ENCODE measurements around the gene MIER2. TPM values are rescaled to one million over a fixed set of nuclear protein-coding genes. Genes with fewer than 3 reads are reported as not detected.

MIER2 gene
- total RNA-seq, 1 donor from 2014 or later = 34.2 TPM

DNA sequence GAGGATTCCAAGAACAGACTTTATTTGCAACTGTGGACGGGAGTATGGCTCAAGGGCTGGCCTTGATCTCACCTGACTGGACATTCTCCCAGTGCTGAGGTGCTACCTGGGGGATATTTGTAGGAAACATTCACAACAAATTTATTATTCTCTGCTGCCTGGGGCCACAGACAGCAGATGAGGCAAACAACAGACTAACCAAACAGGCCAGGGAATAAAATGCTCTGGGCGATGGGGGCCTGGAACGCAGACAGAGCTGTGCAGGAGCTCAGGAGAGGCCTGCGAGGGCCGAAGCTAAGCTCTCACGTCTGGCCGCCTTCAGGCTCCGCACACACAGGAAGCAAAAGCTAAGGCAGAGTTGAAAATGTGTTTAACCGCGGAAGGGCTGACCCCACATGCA lies 61.2 kb downstream of the MIER2 start:
- Mint-ChIP-seq H3K27ac (no peak overlapping the region), H3K27me3 (ENCODE audit: insufficient read depth) (peaks cover 7% of the 10 kb centered on the region), H3K36me3 (ENCODE audit: low read depth) (no peaks in the 10 kb centered on the region), H3K9me3 (no peaks in the 10 kb centered on the region), H3K4me3 (no peak overlapping the region), H3K4me1 (ENCODE audit: low read depth) (no peaks in the 10 kb centered on the region)
- DNase-seq (ENCODE audit: low spot score) = no peak
- intact Hi-C loops (cut with micrococcal nuclease) = no loop called here

DNA sequence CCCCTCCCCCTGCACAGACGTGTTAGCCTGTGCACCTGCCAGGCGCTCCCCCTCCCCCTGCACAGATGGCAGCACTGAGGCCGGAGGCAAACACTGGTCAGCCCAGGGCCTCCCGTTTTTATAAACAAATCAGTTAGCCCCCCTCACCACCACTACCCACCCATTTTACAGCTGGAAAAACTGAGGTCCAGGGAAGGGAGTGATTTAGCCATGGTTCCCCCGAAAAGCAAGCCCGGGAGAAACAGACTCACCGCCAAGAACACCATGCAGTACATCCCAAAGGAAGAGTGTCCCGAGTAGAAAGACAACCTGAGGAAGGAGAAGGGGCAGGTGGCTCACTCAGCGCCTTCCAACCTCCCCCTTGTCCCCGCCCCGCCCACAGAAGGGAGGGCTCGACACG lies 62.1 kb downstream of the MIER2 start:
- H3K4me3 Mint-ChIP-seq = no peak overlapping the region
- H3K9me3 Mint-ChIP-seq = no peaks in the 10 kb centered on the region
- no peak for DNase-seq (ENCODE audit: low spot score)
- H3K27me3 Mint-ChIP-seq (ENCODE audit: insufficient read depth) = peaks cover 2% of the 10 kb centered on the region
- intact Hi-C loops (cut with micrococcal nuclease) = no loop called here
- H3K27ac Mint-ChIP-seq = no peak overlapping the region
- H3K36me3 Mint-ChIP-seq (ENCODE audit: low read depth) = no peaks in the 10 kb centered on the region
- H3K4me1 Mint-ChIP-seq (ENCODE audit: low read depth) = no peaks in the 10 kb centered on the region

DNA sequence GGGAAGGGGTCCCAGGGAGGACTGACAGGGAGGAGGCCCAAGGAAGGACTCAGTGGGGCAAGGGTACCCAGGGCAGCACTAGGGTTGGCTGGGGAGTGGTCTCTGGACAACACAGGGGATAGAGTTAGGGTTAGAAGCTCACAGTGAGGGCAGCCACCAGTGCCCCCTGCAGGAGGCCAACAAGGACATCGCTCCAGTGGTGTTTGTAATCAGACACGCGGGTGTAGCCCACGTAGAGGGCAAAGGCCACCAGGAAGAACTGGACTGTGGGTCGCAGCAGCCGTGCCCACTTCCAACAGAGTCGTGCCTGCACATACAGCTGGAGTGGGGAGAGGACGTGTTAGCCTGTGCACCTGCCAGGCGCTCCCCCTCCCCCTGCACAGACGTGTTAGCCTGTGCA lies 62.6 kb downstream of the MIER2 start:
- Mint-ChIP-seq H3K4me1 (ENCODE audit: low read depth) (no peaks in the 10 kb centered on the region), H3K9me3 (no peaks in the 10 kb centered on the region), H3K36me3 (ENCODE audit: low read depth) (no peaks in the 10 kb centered on the region), H3K4me3 (no peak overlapping the region), H3K27me3 (ENCODE audit: insufficient read depth) (peaks cover 5% of the 10 kb centered on the region), H3K27ac (no peak overlapping the region)
- DNase-seq (ENCODE audit: low spot score) = no peak
- intact Hi-C loops (cut with micrococcal nuclease) = no loop called here

DNA sequence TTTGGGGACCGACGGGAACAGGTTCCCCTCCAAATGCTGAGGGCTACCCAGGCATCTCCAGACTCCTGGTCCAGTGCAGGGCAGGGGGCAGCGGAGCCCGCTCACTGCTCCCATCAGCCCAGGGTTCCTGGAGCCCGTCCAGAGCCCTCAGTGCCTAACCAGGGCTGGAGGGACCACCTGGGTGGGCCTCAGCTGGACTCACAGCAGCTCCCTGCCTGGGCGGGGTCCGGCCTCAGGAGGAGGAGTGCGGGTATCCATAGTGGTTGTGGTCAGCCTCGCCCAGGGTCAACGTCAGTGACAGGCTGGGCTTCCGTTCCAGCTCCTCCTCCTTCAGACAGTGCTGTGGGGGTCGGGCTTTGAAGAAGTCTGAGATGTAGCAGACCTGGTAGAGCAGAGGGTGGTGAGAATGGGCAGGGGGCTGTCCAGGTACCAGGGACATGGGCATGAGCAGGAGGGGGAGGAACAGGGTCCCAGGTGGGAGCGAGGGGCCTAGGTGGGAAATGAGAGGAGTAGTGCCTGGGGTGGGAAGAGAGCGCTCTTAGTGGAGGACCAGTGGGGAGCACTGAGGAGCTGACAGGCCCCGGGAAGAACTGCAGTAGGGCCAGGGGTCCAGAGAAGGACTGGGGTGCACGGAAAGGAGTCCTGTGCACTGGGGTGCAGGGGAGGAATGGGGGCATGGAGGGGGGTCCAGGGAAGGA lies 63.3 kb downstream of the MIER2 start:
- no peak for DNase-seq (ENCODE audit: low spot score)
- Mint-ChIP-seq H3K9me3 (no peaks in the 10 kb centered on the region), H3K4me3 (no peak overlapping the region), H3K27ac (no peak overlapping the region), H3K27me3 (ENCODE audit: insufficient read depth) (peaks cover 9% of the 10 kb centered on the region), H3K36me3 (ENCODE audit: low read depth) (no peaks in the 10 kb centered on the region), H3K4me1 (ENCODE audit: low read depth) (no peaks in the 10 kb centered on the region)
- intact Hi-C loops (cut with micrococcal nuclease) = no loop called here

DNA sequence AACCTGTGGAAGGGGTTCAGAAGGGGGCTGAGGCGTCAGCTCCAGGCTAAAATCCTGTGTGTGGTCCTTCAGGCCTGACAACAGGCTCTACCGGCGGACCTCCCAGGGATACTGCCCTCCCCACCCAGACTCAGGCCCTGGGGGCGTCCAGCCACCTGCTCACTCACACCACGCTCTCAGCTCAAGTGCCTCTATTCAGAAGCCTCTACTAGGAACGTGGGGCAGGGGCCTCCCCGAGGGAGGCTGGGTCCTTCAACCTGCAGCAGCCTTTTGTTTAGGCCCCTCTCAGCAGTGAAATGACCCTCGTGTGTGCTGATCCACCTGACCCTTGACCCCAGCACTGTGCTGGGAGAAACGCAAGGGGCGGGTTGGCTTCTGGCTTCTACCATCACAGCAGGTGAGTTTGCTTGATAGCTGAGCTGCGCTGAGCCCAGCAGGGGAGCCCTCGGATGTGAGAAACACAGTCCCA lies 64.0 kb downstream of the MIER2 start:
- no peak overlapping the region for H3K4me3 Mint-ChIP-seq
- peaks cover 11% of the 10 kb centered on the region for H3K27me3 Mint-ChIP-seq (ENCODE audit: insufficient read depth)
- intact Hi-C loops (cut with micrococcal nuclease) = no loop called here
- H3K27ac Mint-ChIP-seq = no peak overlapping the region
- H3K9me3 Mint-ChIP-seq = no peaks in the 10 kb centered on the region
- no peaks in the 10 kb centered on the region for H3K4me1 Mint-ChIP-seq (ENCODE audit: low read depth)
- H3K36me3 Mint-ChIP-seq (ENCODE audit: low read depth) = no peaks in the 10 kb centered on the region
- DNase-seq (ENCODE audit: low spot score) = no peak

DNA sequence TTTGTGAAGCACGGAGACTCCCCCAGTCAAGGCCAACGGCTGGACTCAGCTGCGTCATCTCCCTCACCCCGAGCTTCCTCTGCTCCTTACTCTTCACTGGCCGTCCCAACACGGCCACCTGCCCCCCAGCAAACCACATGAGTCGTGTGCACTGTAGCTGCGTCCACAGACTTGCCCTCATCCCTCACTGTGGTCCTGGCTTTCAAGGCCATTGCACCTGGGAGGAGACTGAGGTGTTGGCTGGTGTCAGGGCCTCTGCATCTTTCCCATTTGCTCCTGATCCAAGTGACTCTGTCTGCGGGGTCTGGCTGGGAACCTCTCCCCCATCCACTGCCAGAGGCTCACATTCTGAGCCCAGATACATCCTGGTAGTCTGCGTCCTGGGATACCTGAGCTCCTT lies 64.9 kb downstream of the MIER2 start:
- no peak for DNase-seq (ENCODE audit: low spot score)
- H3K27me3 Mint-ChIP-seq (ENCODE audit: insufficient read depth) = peaks cover 15% of the 10 kb centered on the region
- intact Hi-C loops (cut with micrococcal nuclease) = no loop called here
- no peaks in the 10 kb centered on the region for H3K36me3 Mint-ChIP-seq (ENCODE audit: low read depth)
- H3K4me3 Mint-ChIP-seq = no peak overlapping the region
- no peaks in the 10 kb centered on the region for H3K9me3 Mint-ChIP-seq
- no peaks in the 10 kb centered on the region for H3K4me1 Mint-ChIP-seq (ENCODE audit: low read depth)
- no peak overlapping the region for H3K27ac Mint-ChIP-seq

DNA sequence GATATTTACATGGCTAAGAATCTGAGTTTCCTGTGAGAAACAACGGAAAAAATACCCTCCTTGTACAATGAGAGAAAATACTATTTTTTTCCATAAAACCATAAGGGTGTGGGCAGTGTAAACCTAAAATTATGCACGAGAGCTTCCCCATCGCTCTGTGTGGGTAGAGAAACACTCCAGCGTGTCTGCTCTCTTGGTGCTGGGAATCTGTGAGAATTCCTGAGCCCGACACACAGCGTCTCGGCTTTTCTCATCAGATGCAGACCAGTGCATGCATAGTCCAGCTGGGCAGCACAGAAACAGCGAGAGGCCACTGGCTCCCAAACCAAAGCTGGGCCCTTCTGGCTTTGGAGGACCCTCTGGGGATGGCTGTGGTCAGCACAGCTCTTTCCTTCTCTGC lies 65.4 kb downstream of the MIER2 start:
- Mint-ChIP-seq H3K36me3 (ENCODE audit: low read depth) (no peaks in the 10 kb centered on the region), H3K4me1 (ENCODE audit: low read depth) (no peaks in the 10 kb centered on the region), H3K4me3 (no peak overlapping the region), H3K9me3 (no peaks in the 10 kb centered on the region), H3K27me3 (ENCODE audit: insufficient read depth) (peaks cover 15% of the 10 kb centered on the region), H3K27ac (no peak overlapping the region)
- DNase-seq (ENCODE audit: low spot score) = no peak
- intact Hi-C loops (cut with micrococcal nuclease) = no loop called here

DNA sequence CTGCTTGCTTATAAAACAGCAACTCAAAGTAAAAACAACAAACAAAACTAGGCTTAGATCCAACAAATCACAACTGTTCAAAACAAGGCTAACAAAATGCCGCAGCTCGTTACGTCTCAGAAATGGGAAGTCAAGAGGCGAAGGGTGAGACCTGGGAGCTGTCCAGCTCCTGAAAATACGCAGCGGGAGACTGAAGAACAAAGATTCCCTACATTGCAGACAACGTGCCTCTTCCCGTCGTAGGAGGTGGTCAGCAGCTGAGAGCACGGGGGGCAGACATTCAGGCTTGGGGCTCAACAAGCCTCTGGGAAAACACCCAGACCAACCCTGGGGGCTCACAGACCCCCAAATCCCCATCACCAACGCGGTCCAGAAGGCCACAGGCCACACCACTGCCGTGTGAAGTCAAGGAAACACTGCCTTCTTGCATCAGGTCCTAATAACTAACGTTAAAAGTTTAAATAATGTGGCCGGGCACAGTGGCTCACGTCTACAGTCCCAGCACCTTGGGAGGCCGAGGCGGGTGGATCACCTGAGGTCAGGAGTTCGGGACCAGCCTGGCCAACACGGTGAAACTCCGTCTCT lies 66.9 kb downstream of the MIER2 start:
- DNase-seq (ENCODE audit: low spot score) = no peak
- intact Hi-C loops (cut with micrococcal nuclease) = no loop called here
- Mint-ChIP-seq H3K36me3 (ENCODE audit: low read depth) (no peaks in the 10 kb centered on the region), H3K9me3 (no peaks in the 10 kb centered on the region), H3K27ac (no peak overlapping the region), H3K27me3 (ENCODE audit: insufficient read depth) (peaks cover 18% of the 10 kb centered on the region), H3K4me1 (ENCODE audit: low read depth) (no peaks in the 10 kb centered on the region), H3K4me3 (no peak overlapping the region)

DNA sequence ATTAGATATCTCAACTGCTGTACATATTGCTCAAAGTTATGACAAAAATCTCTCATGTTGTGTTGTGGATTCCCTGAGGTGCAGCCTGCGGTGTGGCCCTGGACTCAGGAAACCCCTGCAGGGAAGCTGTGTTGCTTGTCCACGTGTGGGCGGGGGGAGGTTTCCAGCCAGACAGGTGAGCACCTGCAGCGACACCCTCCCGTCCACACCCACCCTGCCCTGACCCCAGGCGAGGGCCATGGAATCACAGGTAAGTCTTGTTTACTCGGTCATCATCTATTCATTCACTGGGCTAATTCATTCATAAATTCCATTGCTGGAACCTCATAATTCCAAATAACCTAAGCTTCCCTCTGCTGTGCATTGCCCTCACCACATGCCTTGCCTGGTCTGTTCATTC lies 67.5 kb downstream of the MIER2 start:
- intact Hi-C loops (cut with micrococcal nuclease) = no loop called here
- DNase-seq (ENCODE audit: low spot score) = no peak
- H3K9me3 Mint-ChIP-seq = no peaks in the 10 kb centered on the region
- H3K4me1 Mint-ChIP-seq (ENCODE audit: low read depth) = no peaks in the 10 kb centered on the region
- no peak overlapping the region for H3K4me3 Mint-ChIP-seq
- H3K27ac Mint-ChIP-seq = no peak overlapping the region
- no peaks in the 10 kb centered on the region for H3K36me3 Mint-ChIP-seq (ENCODE audit: low read depth)
- H3K27me3 Mint-ChIP-seq (ENCODE audit: insufficient read depth) = peaks cover 19% of the 10 kb centered on the region

DNA sequence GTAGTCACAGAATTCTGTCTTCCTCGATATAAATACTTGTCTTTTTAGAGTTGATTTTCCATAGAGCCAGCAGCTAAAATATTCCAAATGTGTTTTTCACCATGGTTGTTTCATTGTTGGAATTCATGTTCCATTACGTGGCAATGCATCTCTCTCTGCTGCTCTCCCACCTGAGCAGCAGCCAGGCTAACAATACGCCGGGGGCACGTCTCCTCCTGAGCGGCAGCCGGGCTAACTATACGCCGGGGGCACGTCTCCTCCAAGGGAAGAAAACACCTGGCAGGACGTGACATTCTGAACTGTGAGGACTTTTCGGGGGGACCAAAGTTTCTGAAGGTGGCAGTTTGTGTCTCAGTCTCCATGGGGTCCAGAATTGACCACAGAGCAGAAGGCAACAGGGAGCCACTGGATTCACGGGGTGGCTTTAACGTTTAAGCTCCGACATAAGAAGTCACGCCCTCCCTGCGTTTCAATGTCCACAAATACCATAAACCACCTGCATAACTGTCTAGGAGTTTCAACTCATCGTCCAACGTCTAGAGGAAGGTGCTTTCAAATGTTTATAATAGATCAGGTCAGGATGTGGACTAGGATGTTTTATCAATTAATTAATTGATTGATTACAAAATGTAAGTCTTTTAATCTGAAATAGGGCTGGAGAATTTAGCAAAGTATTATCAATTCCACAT lies 68.5 kb downstream of the MIER2 start:
- intact Hi-C loops (cut with micrococcal nuclease) = no loop called here
- H3K9me3 Mint-ChIP-seq = no peaks in the 10 kb centered on the region
- H3K27ac Mint-ChIP-seq = no peak overlapping the region
- no peaks in the 10 kb centered on the region for H3K36me3 Mint-ChIP-seq (ENCODE audit: low read depth)
- DNase-seq (ENCODE audit: low spot score) = no peak
- H3K27me3 Mint-ChIP-seq (ENCODE audit: insufficient read depth) = peaks cover 23% of the 10 kb centered on the region
- no peak overlapping the region for H3K4me3 Mint-ChIP-seq
- H3K4me1 Mint-ChIP-seq (ENCODE audit: low read depth) = no peaks in the 10 kb centered on the region

DNA sequence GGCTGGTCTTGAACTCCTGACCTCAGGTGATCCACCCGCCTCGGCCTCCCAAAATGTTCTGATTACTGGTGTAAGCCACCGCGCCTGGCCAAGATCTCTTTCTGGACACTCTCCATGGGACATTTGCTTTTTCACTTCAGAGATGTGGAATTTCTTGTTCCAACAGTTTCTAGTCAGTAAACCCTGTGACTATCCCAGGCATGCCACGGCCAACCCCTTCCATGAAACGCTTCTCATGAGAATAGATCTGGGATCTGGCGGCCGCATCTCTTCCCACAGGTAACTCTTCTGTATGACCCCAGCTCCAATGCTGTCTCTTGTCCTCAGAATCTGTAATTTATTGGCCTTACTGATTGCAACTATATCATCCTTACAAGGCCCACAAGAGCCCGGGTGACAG lies 69.6 kb downstream of the MIER2 start:
- H3K27ac Mint-ChIP-seq = no peak overlapping the region
- DNase-seq (ENCODE audit: low spot score) = no peak
- H3K9me3 Mint-ChIP-seq = no peaks in the 10 kb centered on the region
- intact Hi-C loops (cut with micrococcal nuclease) = no loop called here
- no peaks in the 10 kb centered on the region for H3K36me3 Mint-ChIP-seq (ENCODE audit: low read depth)
- peaks cover 24% of the 10 kb centered on the region for H3K27me3 Mint-ChIP-seq (ENCODE audit: insufficient read depth)
- no peak overlapping the region for H3K4me3 Mint-ChIP-seq
- H3K4me1 Mint-ChIP-seq (ENCODE audit: low read depth) = no peaks in the 10 kb centered on the region

DNA sequence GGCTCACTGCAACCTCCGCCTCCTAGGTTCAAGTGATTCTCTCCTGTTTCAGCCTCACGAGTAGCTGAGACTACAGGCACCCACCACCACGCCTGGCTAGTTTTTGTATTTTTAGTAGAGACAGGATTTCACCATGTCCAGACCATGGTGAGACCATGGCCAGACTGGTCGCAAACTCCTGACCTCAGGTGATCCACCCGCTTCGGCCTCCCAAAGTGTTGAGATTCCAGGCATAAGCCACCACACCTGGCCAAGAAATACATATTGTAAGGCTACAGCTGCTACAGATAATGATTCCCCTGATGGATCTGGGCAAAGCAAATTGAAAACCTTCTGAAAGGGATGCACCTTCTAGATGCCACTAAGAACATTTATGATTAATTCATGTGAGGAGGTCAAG lies 71.2 kb downstream of the MIER2 start:
- Mint-ChIP-seq H3K27ac (no peak overlapping the region), H3K9me3 (no peaks in the 10 kb centered on the region), H3K27me3 (ENCODE audit: insufficient read depth) (peaks cover 24% of the 10 kb centered on the region), H3K4me3 (no peak overlapping the region), H3K36me3 (ENCODE audit: low read depth) (no peaks in the 10 kb centered on the region), H3K4me1 (ENCODE audit: low read depth) (no peaks in the 10 kb centered on the region)
- DNase-seq (ENCODE audit: low spot score) = no peak
- intact Hi-C loops (cut with micrococcal nuclease) = no loop called here

DNA sequence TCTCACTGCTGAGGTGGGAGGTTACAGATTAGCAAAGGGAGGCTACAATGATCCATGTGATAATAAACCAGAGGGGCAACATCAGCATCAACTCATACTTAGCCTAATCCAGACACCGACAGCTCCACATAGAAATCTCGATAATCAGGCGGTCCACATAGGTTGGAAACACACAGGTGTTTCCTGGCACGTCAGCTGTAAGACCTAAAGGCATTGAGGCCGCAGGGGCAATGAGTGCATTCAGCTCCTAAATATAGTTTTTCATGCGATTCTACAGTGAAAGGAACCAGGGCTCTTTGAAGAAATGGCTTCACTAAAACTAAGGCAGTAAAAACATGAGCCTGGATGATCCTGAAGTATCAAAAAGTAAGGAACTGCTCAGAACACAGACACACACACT lies 72.7 kb downstream of the MIER2 start:
- H3K27ac Mint-ChIP-seq = no peak overlapping the region
- no peak overlapping the region for H3K4me3 Mint-ChIP-seq
- DNase-seq (ENCODE audit: low spot score) = no peak
- intact Hi-C loops (cut with micrococcal nuclease) = no loop called here
- H3K9me3 Mint-ChIP-seq = no peaks in the 10 kb centered on the region
- no peaks in the 10 kb centered on the region for H3K36me3 Mint-ChIP-seq (ENCODE audit: low read depth)
- peaks cover 26% of the 10 kb centered on the region for H3K27me3 Mint-ChIP-seq (ENCODE audit: insufficient read depth)
- H3K4me1 Mint-ChIP-seq (ENCODE audit: low read depth) = peaks cover 2% of the 10 kb centered on the region

All from activated T-helper 1 cell treated with anti-CD3 and anti-CD28 coated beads, Interleukin-12 subunit alpha, Interleukin-12 subunit beta, Interleukin-2, Interleukin-4 antibody, amounts not matched to agents 30 ng/mL and 10 ng/mL and 1 ng/mL, durations not matched to agents 14 hours and 24 hours and 36 hours (primary cell).